Ishikawa (cell line): ENCODE results near the gene ASS1.

ENCODE experiments used
- CEBPB ChIP-seq: IDR thresholded peaks from 2 replicates; pipeline ENCODE4 v1.6.1; 2012
- CREB1 ChIP-seq: IDR thresholded peaks from 2 replicates; pipeline ENCODE4 v1.6.1; 2012; ENCODE audit warnings: low read depth
- EGR1 ChIP-seq: IDR thresholded peaks from 2 replicates; pipeline ENCODE4 v1.6.1; 2012
- EP300 ChIP-seq: IDR thresholded peaks from 2 replicates; pipeline ENCODE4 v1.6.1; 2012; ENCODE audit warnings: borderline replicate concordance
- FOXM1 ChIP-seq: IDR thresholded peaks from 2 replicates; pipeline ENCODE4 v1.6.1; 2012; ENCODE audit warnings: low read depth, borderline replicate concordance
- NFIC ChIP-seq: IDR thresholded peaks from 2 replicates; pipeline ENCODE4 v1.6.1; 2012
- RAD21 ChIP-seq: IDR thresholded peaks from 2 replicates; pipeline ENCODE4 v1.6.1; 2012; ENCODE audit warnings: low read depth
- TAF1 ChIP-seq: IDR thresholded peaks from 2 replicates; pipeline ENCODE4 v1.6.1; 2012; ENCODE audit warnings: low read depth, mild to moderate bottlenecking
- TCF12 ChIP-seq: IDR thresholded peaks from 2 replicates; pipeline ENCODE4 v1.6.1; 2012; ENCODE audit warnings: low read depth
- TEAD4 ChIP-seq: IDR thresholded peaks from 2 replicates; pipeline ENCODE4 v1.6.1; 2012
- YY1 ChIP-seq: IDR thresholded peaks from 2 replicates; pipeline ENCODE4 v1.6.1; 2012; ENCODE audit warnings: low read depth
- ZBTB7A ChIP-seq: IDR thresholded peaks from 2 replicates; pipeline ENCODE4 v1.6.1; 2012; ENCODE audit warnings: low read depth
- TF ChIP-seq, protein P1 (sequence below): IDR thresholded peaks from 2 replicates; pipeline ENCODE4 v1.6.1; 2012; ENCODE audit warnings: low read depth, mild to moderate bottlenecking
- TF ChIP-seq, protein P2 (sequence below): IDR thresholded peaks from 2 replicates; pipeline ENCODE4 v1.6.1; 2012
- TF ChIP-seq, protein P3 (sequence below): IDR thresholded peaks from 2 replicates; pipeline ENCODE4 v1.6.1; 2012

Gene ASS1

DNA sequence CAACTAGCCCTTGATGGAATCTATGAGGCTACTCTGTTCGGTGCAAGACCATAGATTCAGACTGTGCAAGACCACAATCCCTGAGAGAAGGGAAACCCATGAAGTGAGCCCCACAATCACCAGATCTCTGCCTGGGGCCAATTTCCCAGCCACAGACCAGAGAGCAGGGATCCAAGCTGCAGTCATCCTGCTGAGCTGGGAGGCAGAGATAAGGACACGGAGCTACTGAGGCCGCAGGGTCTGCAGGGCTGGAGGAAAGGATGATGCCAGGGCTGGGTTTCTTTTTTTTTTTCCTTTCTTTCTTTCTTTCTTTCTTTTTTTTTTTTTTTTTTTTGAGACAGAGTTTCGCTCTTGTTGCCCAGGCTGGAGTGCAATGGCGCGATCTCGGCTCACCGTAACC lies 86.9 kb downstream of the ASS1 start:
- TF ChIP-seq NFIC, result no peak
- TF ChIP-seq ZBTB7A, result no peak
- TF ChIP-seq, protein P1, sequence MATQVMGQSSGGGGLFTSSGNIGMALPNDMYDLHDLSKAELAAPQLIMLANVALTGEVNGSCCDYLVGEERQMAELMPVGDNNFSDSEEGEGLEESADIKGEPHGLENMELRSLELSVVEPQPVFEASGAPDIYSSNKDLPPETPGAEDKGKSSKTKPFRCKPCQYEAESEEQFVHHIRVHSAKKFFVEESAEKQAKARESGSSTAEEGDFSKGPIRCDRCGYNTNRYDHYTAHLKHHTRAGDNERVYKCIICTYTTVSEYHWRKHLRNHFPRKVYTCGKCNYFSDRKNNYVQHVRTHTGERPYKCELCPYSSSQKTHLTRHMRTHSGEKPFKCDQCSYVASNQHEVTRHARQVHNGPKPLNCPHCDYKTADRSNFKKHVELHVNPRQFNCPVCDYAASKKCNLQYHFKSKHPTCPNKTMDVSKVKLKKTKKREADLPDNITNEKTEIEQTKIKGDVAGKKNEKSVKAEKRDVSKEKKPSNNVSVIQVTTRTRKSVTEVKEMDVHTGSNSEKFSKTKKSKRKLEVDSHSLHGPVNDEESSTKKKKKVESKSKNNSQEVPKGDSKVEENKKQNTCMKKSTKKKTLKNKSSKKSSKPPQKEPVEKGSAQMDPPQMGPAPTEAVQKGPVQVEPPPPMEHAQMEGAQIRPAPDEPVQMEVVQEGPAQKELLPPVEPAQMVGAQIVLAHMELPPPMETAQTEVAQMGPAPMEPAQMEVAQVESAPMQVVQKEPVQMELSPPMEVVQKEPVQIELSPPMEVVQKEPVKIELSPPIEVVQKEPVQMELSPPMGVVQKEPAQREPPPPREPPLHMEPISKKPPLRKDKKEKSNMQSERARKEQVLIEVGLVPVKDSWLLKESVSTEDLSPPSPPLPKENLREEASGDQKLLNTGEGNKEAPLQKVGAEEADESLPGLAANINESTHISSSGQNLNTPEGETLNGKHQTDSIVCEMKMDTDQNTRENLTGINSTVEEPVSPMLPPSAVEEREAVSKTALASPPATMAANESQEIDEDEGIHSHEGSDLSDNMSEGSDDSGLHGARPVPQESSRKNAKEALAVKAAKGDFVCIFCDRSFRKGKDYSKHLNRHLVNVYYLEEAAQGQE, result no peak
- no peak for TF ChIP-seq TEAD4
- TF ChIP-seq FOXM1, result no peak
- no peak for TF ChIP-seq CEBPB
- TF ChIP-seq EGR1, result no peak
- TF ChIP-seq YY1, result no peak
- no peak for TF ChIP-seq RAD21
- no peak for TF ChIP-seq CREB1
- no peak for TF ChIP-seq EP300
- TF ChIP-seq, protein P2, sequence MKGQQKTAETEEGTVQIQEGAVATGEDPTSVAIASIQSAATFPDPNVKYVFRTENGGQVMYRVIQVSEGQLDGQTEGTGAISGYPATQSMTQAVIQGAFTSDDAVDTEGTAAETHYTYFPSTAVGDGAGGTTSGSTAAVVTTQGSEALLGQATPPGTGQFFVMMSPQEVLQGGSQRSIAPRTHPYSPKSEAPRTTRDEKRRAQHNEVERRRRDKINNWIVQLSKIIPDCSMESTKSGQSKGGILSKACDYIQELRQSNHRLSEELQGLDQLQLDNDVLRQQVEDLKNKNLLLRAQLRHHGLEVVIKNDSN, result no peak
- TF ChIP-seq TAF1, result no peak
- TF ChIP-seq, protein P3, sequence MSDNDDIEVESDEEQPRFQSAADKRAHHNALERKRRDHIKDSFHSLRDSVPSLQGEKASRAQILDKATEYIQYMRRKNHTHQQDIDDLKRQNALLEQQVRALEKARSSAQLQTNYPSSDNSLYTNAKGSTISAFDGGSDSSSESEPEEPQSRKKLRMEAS, result no peak
- no peak for TF ChIP-seq TCF12

DNA sequence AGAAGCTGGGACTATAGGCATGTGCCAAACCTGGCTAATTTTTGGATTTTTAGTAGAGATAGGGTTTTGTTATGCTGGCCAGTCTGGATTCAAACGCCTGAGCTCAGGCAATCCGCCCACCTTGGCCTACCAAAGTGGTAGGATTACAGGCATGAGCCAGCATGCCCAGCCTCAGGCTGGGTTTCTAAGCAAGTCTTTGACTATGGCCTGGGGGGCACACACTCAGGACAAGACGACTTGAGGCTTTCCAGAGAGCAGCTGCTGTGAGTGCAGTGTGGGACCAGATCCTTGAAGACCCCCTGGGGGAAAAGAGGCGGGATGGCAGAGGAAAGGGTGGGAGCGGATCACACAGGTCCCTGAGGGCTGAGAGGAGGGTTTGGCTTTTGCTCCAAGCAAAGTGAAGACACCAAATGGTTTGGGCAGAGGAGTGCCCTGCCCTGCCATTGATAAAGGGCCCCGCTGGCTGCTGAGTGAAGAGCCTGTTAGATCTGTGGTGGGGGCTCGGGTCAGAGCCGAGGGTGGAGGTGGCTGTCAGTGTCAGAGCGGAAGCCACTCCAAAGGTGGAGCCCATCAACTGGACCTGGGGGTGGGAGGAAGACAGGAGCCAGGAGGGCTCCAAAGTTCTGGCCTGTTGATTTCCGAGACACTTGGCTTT lies 87.8 kb downstream of the ASS1 start:
- TF ChIP-seq NFIC, result no peak
- no peak for TF ChIP-seq YY1
- TF ChIP-seq, protein P3, result no peak

DNA sequence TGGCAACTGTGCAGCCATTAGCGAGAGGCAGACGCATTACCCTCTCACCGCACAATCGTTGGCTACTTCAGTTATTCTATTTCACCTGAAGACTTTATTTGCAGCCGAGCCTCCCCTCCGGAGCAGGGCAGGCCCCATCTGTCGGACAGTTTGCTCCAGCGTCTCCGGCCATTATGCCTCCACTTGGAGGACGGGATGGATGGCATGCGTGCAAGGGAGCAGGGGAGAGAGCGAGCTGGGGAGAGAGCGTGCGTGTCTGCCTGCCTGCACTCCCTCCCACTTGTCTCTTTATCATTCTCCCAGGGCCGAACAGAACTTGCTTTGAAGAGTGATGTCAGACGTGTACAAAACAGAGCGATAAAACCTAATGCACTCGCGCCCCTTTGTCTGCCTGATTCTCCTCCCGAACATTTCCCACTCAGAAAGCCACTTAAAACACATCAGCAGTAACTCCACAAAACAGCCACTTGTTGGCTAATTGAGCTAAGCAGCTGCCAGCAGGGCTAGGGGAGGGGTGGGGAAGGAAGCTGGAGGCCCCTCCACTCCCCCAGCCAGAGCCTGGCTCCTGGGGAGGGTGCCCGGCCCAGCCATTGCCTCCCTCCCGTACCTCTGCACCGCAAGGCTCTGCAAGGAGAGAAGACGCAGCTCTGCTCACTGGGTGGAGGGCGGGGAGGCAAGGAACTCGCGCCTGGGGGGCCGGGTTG lies 91.2 kb downstream of the ASS1 start:
- TF ChIP-seq TEAD4 (no peak), RAD21 (no peak), EP300 (no peak), NFIC (no peak), YY1 (no peak), TCF12 (no peak), ZBTB7A (no peak), FOXM1 (no peak), TAF1 (no peak), CREB1 (no peak), CEBPB (no peak), EGR1 (no peak)
- TF ChIP-seq, protein P1, result no peak
- TF ChIP-seq, protein P2, result no peak
- TF ChIP-seq, protein P3, result no peak

DNA sequence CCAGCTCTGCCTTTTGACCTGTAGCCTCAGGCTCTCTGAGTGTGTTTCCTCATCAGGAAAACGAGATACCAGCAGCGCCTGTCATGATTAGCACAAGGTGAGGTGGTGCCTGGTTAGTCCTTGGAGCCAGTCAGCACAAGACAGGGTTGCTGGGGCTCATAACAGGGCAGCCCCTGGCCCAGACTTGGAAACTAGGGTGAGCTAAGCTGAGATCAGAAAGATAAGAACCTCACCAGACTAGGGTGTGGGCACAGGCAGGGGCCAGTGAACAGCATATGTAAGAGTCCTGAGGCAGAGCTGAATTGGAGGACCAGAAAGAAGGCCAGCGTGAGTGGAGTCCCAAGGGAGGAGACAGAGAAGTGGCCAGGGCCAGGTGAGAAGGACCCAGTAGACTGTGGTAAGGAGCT lies 91.9 kb downstream of the ASS1 start:
- TF ChIP-seq ZBTB7A (no peak), EGR1 (no peak), TEAD4 (no peak), YY1 (no peak), CREB1 (no peak)
- TF ChIP-seq, protein P1, result no peak
- TF ChIP-seq, protein P3, result no peak
